Fibroblast of skin of abdomen (primary cell): ENCODE measurements around the gene TMEM135.
A peak's percentile ranks its signal among the peaks of the same experiment; 100 is the strongest.
"Not testable (repeated sequence)": the region's sequence is repeated elsewhere in the genome, so short reads cannot be mapped to it uniquely, and the experiment has no call there.

Source experiments
- DNase-seq: peaks from one replicate; pipeline ENCODE4 v3.0.0-alpha.2; 2013

TMEM135 gene

DNA sequence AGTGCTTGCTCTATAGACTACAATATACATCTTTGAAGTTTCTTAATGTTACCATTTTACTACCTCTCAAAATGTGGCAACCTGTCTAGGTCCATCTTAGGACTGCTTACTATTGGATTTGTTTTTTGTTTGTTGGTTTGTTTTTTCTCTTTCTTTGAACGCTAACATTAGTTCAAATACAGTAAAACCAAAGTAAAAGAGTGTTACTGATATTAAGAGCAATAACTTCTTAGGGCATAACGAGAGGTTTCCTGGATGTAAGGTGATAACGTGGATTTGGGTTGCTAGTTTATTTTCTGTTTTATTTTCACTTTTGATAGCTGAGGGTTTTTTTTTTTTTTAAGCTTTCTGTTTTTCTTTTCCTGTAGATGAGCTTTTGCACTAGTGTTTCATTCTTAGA lies 43.6 kb downstream of the TMEM135 start:
- no peak for DNase-seq

DNA sequence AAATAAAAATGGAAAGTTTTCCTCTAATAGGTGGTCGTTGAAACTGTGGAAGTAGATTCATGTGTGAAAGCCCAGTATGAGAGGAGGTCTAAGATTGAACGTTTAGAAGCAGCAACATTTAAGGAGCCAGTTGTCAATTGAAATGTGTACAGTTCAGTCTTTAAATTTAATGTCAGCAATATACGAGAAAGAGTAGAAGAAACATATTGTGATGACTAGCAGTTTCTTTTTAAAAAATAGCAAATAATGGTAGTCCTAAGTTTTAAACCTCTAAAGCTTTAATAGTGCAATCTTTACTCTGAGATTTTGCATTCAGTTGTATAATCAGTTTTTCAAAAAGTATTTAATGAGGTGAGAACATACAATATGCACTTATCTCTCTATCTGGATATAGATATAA lies 44.9 kb downstream of the TMEM135 start:
- no peak for DNase-seq

DNA sequence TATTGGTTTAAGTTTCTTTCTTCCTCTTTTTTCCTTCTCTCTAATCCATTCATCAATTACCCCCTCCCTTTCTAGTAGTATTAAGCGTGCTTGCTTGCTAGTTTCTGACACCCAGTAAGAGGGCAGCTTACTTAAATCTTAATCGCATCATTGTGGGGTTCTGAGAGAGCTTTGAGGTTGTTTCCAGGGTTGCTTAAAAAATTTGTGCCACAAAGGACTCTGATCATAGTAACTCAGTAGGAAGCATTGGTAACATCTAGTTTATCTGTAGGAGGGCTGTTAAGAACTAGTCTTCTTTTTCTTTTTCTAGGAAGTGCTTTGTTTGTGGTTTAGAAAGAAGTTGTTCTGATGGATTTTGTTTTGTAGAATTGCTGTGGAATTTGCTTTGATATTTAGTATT lies 45.3 kb downstream of the TMEM135 start:
- DNase-seq, result no peak

DNA sequence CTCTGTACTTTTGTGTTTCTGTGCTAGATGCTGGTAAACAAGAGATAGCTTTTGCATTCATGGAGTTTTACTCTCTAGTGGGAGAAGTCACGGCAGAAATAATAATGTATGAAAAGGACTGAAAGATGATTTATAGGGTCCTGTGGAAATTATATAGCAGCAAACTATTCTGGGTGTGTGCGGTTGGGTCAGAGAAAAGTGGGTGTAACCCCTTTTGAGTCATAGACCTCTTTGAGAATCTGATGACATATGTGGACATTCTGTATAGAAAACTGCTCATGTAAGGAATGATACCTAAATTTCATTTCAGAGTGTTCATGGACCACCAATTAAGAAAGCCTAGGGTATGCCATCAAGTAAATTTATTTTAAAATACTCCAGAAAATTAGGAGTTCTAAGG lies 54.4 kb downstream of the TMEM135 start:
- DNase-seq, result peak; percentile 9

DNA sequence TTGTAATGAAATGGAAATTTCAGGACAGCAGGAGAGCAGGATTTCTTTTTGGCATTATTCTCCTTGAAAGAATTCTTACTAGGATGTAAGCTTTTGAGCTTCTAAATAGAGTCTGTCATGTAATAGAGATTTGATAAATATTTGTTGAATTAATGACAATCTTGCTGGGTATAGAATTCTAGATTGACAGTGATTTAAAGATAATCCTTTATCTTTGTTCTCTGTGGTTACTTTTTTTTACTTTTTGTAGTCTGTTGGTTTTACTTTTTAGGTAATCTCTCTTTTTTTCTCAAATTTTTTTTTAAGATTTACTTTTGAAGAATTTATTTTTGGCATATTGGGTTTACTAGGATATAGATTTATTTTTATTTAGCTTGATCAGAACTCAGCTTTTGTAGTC lies 54.8 kb downstream of the TMEM135 start:
- DNase-seq, result no peak

DNA sequence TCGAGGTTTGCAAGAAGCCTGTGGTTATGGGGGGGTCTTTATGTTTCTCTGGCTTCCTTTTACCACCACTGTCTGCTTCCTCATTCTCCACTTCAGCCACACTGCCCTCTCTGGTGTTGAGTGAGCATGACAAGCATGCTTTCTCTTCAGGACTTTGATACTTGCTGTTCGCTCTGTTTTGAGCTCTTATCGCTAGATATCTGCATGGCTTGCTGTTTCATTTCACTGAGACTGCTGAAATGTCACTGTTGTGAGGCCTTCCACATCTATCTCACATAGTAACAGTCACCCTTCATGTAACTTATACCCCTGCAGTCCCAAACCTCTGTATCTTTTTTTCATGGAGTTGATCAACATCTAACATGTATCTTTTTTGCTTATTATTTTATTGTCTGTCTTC lies 59.8 kb downstream of the TMEM135 start:
- peak; percentile 12 for DNase-seq

DNA sequence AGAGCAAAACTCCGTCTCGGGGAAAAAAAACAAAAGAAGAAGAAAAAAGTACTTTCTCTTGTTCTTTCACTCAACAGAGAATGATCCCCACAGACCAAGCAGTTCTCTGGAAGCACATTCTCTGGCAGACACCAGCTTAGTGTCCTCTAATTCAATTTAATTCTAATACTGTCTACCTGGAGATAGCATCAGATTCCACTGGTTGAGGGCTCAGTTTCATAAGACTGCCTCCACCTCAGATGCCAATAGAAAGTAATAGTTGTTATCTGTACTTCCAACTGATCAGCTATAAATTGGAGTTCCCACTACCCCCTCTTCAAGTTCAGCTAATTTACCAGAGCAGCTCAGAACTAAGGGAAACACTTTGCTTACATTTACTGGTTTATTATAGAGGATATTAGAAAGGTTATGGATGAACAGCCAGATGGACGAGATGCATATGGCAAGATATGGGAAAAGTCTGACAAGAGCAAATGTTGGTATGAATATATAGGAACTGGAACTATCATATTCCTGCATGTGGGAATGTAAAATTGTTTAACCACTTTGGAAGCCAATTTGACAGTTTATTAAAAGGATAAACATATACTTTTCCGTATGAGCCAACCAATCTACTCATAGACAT lies 64.3 kb downstream of the TMEM135 start:
- DNase-seq, result no peak

DNA sequence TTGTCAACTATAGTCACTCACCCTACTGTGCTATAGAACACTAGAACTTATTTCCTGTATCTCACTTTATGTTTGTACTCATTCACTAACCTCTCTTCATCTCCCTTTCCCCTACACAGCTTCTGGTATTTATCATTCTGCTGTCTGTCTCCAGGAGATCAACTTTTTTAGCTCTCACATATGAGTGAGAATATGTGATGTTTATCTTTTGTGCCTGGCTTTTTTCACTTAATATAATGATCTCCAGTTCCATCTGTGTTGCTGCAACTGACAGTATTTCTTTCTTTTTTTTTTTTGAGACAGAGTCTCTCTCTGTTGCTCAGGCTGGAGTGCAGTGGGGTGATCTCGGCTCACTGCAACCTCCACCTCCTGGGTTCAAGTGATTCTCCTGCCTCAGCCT lies 68.1 kb downstream of the TMEM135 start:
- DNase-seq, result peak; percentile 38

DNA sequence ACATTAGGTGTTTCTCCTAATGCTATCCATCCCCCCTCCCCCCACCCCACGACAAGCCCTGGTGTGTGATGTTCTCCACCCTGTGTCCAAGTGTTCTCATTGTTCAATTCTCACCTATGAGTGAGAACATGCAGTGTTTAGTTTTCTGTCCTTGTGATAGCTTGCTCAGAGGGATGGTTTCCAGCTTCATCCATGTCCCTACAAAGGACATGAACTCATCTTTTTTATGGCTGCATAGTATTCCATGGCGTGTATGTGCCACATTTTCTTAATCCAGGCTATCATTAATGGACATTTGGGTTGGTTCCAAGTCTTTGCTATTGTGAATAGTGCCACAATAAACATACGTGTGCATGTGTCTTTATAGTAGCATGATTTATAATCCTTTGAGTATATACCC lies 69.6 kb downstream of the TMEM135 start:
- DNase-seq, result not testable (repeated sequence)

DNA sequence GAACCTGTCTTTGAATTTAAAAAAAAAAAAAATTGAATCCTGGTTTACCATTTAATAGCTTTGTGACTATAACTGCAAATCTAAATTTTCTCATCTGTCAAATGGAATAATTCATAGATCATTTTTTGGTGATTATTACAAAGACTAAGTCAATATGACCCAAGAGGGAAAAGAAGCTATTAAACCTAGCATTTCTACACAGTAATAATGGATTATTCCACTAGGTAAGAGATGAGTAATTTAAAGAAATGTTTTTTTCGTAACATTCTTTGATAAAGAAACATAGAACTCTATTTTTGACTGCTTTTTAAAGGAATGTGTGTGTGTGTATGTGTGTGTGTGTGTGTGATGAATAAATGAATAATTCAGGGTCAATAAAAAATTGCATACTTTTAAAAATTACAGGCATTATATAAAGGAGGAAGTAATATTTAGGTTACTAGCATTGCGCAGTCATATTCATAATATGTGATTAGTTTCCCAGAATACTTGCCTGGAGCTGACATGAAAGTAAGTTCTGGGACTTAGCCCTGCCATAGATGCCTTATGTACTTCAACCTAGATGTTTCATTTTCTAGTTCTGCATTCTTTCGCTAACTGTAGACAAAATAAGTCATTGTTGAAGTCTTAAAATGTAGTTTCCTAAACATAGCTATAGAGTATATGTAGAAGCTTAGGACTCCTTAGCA lies 72.9 kb downstream of the TMEM135 start:
- no peak for DNase-seq

DNA sequence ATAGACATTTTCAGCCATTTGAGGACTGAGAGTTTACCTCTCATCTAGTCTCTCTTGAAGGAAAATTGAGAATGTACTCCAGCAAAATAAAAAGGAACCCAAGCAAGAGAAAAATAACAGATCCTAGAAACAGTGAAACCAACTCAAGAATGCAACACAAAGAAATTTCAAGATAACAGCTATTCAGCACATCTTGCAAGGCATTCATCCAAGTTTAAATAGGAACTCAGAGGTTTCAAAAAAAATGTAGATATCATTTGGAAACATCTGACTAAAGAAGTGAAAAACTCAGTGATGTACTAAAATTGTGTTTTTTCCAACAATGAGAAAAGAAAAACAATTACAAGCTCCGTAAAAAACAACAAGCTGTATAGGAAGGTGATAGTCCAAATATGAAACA lies 76.4 kb downstream of the TMEM135 start:
- peak; percentile 16 for DNase-seq

DNA sequence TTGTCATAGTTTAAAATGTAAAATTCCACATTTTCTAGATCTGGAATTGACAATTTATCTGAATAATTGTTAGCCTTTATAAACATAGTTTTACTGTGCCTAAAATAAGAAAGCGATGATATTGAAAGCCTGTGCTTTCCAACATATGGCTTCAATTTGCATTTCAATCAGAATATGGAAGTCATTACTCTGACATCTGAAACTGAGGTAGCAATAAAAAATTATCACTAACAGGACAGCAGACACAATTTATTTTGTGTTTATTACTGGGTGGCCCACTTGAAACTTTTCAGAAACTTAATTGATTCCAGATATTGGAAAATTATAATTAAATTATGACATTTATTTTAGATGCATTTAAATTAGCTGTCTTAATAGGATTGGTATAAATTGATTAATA lies 78.5 kb downstream of the TMEM135 start:
- DNase-seq, result peak; percentile 49

DNA sequence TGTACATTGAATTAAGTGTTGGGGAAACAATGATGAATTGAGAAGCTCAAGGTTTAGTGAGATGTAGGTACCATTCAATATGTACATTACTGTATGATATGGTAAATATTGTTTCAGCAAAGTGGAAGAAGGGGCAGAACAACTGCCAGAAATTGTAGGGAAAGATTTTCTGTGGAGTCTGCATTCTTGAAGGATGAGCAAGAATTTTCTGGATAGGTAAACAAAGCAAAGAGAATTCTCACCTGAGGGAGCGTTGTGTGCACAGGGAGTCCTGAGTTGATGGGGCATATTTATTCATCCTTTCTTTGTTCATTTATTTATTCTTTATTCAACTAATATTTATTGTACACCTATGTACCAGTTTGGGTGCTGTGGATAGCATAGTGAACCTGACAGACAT lies 83.2 kb downstream of the TMEM135 start:
- DNase-seq, result no peak

DNA sequence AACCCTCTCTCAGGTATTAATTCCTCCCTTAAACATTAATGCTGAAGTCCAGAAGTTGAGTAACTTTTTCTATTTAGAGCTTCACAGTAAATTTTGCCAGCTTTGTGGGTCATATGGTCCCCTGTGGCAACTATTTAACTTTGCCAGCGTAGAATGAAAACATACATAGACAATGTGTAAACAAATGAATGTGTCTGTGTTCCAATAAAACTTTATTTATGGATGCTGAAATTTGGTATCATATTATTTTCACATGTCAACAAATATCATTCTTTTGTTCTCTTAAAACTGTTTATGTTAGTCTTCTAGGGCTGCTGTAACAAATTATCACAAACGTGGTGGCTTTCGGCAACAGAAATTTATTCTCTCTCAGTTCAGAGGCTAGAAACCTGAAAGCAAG lies 85.1 kb downstream of the TMEM135 start:
- DNase-seq, result no peak

DNA sequence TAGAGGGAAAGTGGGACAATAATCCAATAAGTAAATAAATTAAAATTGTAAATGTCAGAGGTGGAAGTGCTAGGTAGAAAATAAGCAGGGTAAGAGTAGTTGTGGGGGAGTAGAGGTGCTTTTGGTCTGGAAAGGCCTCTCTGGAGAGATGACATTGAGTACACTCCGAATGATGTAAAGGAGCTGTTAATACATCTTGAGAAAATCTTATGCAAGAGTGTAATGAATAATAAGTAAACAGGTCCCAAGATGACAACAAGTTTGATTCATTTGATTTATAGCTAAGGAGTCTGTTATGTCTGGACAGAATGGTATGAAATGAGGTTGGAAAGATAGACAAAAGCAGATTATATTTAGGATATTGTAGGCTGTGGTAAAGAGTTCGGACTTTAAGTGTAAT lies 87.5 kb downstream of the TMEM135 start:
- DNase-seq, result peak; percentile 74

DNA sequence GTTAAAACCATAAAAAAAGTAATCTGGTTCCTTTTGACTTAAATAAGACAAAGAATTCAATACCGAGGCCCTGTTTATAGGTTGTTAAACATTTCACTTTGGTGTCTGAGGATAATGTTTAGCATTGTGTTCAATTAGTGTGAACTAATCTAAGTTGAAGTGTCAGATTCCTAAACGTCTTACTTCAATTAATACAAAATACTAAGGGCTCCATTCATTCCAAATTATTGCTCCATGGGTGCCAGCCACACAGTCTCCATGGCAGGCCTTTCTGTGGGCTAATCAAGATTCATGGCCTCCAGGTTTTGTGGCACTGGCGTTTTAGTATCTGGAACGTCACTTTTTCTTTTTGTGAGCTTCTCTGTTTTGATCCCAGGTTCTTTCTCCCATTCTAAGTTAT lies 89.4 kb downstream of the TMEM135 start:
- no peak for DNase-seq

DNA sequence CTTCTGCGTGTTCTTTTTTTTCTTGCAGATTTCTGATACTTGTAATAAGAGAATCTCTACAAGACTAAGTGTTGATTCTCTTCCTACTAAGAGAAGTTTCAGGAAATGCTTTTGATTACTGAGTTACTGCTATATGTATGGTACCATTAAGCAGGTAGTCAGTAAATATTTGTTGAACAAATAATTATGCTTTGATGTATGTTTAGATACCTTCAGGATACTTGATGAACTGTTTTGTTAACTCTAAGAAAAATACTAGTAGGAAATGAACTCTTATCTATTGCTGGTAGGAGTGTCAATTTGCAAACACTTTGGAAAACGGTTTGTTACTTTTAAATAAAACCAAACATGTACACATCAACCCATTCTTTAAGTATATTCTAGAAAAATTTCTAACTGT lies 90.6 kb downstream of the TMEM135 start:
- no peak for DNase-seq

DNA sequence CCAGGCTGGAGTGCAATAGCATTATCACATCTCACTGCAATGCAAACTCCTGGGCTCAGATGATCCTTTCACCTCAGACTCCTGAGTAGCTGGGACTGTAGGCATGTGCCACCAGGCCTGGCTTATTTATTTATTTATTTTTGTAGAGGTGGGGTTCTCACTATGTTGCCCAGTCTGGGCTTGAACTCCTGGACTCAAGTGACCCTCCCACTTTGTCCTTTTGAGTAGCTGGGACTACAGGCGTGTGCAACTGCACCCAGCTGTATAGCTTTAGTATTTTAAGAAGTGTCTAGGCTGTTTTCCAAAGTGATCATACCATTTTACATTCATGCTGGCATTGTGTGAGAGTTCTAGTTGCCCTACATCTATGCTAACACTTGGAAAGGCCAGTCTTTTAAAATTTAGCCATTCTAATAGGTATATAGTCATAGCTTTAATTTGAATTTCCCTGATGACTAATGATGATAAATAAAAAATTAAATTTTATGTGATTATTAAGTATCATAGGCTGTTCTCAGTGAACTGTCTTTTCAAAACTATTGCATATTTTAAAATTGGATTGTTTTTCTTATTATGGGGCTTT lies 96.9 kb downstream of the TMEM135 start:
- no peak for DNase-seq

DNA sequence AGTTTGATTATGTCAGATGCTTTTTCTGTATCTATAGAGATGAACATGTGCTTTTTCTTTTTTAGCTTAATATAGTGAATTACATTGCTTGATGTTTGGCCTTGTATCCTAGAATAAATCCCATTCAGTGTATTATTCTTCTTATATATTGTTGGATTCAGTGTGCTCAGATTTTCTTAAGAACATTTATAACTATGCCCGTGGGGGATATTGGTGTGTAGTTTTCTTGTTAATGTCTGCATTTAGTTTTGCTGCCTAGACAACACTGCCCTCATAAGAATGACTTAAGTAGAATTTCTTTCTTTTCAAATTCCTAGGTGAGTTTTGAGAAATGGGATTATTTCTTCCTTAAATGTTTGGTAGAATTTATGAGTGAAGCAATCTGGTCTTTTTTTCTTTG lies 98.5 kb downstream of the TMEM135 start:
- DNase-seq, result no peak

DNA sequence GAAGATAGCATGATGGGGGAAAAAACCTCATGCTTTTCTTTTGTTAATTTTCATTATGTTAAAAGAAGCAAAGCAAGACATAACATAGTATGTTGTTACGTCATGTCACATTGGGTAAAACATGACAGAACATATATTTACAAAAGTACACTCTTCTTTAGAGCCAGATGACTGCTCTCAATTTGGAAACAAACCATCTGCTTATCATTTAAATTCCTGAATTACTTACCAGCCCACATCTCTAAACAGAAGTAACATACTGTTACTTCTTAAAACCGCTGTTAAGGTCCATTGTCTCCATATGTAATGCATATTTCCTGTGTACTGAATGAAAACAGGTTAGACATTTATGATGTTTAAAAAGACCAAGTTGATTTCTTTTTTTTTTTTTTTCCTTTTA lies 100.0 kb downstream of the TMEM135 start:
- DNase-seq, result peak; percentile 77

DNA sequence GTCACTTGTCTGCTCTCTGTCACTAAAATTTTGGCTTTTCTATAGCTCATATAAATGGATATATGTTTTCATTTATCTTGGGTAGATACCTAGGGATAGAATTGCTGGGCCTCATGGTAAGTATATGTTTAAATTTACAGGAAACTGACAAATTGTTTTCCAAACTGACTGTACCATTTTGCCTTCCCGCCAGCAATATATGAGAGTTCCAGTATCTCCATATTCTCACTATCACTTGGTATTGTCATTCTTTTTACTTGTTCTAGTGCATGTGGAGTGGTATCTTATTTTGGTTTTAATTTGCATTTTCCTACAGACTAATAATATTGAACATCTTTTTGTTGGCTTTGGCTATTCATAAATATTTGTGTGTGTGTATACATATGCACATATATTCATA lies 101.7 kb downstream of the TMEM135 start:
- DNase-seq, result no peak

DNA sequence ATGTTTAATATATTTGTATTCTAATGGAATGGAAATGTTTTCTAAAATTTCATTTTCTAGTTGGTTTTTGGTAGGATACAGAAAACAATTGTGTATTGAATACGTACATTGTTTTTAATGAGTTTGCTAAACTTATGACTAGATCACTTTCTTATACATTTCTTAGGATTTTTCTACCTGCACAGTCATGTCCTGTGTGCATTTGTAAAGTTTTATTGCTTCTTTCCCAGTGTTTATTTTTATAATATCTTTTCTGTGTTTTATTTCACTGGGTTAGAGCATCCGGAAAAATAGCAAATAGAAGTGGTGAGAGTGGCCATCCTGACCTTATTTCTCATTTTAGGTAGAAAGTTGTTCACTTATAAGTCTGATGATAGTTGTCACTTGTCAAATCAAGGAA lies 103.6 kb downstream of the TMEM135 start:
- no peak for DNase-seq

DNA sequence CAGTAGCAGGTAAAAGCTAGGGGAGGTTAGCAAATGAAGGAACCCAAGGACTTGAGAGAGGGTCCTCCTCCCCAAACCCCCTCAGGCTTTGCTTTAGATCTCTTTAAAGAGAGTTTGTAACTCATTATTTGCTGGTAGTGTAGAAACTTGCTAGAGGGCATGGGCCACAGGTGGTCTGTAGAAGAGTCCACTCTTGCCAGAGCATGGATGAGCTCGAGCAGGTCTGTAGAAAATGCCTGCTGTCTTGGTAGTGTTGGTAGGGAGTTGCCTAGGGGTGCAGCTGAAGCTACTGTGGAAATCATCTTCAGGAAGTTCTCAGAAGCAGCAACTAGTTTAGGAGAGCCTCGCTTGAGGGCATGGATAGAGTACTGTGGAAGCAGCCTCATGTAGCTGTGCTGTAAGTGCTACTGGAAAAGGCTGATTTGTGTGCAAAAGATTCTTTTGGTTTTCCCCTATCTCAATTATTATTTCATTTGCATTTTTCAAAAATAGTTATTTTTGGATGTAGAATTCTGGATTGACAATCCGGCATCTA lies 104.3 kb downstream of the TMEM135 start:
- no peak for DNase-seq

DNA sequence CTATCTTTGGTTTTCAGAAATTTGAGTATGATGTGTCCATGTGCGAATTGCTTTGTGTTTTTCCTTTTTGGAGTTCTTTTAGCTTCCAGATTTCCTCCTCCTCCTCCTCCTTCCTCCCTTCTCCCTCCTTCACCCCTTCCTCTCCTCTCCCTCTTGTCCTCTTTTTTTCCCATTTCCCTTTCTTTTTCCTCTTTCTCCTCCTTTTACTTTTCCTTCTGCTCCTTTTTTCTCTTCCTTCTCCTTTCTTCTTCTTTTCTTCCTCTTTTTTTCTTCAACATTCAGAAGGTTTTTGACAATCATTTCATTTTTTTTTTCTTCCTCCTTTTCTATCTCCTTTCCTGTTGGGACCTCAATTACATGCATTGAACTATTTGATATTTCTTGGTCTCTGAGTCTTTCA lies 104.9 kb downstream of the TMEM135 start:
- DNase-seq, result no peak
